ENCODE measurements around the gene SPATA1. TPM values are rescaled to one million over a fixed set of nuclear protein-coding genes. Genes with fewer than 3 reads are reported as not detected.

SPATA1 gene
- total RNA-seq, 1 donor from 2014 or later = 1.3 TPM

DNA sequence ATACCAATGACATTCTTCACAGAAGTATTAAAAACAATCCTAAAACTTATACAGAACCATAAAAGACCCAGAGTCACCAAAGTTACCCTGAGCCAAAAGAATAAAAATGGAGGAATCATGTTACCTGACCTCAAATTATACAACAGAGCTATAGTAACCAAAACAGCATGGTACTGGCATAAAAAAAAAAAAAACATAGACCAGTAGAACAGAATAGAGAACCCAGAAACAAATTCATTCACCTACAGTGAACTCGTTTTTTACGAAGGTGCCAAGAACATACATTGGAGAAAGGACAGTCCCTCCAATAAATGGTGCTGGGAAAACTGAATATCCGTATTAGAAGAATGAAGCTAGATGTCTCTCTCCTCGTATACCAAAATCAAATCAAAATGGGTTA, 2.8 kb downstream of the SPATA1 start:
- DNase-seq (ENCODE audit: low read depth) = no peak

- DNase-seq (ENCODE audit: low read depth) = no peak
Observed at GRCh38 chr1:84510165-84510564, 4.0 kb downstream of the SPATA1 start.

DNA sequence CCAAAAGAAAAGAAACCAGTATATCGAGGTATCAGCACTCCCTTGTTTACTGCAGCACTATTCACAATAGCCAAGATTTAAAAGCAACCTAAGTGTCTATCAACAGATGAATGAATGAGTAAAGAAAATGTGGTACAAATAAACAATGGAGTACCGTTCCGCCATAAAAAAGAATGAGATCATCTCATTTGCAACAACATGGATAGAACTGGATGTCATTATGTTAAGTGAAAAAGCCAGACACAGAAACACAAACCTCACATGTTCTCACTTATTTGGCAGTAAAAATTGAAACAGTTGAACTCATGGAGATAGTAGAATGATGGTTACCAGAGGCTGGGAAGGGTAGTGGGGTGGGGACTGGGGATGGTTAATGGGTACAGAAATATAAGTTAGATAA, 4.5 kb downstream of the SPATA1 start:
- DNase-seq (ENCODE audit: low read depth) = no peak

- no peak for DNase-seq (ENCODE audit: low read depth)
Observed at GRCh38 chr1:84524590-84524989, 18.4 kb downstream of the SPATA1 start.

DNA sequence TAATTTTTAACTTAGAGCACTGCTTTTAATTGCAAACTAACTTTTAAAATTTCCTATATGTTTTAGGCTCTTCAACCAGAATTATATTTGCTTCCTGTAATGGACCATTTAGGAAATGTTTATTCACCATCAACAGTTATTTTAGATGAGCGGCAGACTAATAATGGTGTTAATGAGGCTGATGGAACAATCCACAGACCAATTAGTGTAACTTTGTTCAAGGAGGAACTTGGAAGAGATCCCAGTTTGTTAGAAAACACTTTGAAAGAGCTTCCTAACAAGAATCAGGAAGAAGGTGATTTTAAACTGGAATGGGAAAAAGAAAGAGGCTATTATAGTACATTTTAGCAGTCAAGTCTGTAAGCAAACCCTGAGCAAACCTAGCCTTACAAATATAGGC, 19.6 kb downstream of the SPATA1 start:
- no peak for DNase-seq (ENCODE audit: low read depth)

DNA sequence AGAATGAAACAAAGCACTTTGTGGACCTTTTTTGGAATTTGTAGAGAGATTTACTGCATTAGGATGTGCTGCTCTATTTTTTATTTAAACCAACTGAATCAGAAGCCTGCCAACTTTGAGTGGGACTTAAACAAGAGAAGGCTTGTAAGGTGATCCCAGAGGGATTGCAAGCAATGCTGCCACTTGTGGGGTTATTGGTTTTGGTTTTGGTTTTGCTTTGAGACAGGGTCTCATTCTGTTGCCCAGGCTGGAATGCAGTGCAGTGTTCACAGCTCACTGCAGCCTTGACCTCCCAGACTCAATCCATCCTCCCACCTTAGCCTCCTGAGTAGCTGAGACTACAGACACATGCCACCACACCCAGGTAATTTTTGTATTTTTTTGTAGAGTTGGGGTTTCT, 32.4 kb downstream of the SPATA1 start:
- no peak for DNase-seq (ENCODE audit: low read depth)

DNA sequence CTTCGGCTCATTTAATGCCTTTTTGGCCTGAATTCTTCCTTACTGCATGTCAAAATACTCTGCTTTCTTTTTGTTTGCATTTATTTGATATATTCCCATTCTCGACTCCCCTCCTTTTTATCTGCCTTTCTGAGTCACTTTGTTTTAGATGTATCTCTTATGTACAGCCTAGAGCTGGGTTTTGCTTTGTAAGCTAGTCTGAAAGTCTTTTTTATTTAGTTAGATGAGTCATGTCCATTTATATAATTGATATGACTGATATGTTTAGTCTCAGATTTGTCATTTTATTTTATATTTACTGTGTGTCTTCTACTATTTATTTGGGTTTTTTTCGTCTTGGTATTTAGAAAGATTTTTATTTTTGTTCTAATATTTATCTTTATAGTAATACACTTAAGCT, 33.8 kb downstream of the SPATA1 start:
- DNase-seq (ENCODE audit: low read depth) = no peak

DNA sequence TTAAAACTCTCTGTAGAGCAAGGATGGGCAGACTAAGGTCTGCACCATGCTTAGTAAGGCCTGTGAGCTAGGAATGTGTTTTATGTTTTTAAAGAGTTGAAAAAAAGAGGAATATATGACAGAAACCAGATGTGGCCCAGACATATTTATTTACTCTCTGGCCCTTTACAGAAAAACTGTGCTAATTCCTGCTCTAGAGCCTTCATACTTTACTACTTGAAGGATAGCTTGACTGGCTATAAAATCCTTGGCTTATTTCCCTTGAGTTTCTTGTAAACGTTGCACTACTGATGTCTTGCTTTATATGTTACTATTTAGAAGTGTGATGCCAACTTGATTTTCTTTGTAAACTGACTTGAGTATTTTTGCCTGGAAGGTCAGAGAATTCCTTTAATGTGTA, 34.6 kb downstream of the SPATA1 start:
- peak; percentile 31 for DNase-seq (ENCODE audit: low read depth)

DNA sequence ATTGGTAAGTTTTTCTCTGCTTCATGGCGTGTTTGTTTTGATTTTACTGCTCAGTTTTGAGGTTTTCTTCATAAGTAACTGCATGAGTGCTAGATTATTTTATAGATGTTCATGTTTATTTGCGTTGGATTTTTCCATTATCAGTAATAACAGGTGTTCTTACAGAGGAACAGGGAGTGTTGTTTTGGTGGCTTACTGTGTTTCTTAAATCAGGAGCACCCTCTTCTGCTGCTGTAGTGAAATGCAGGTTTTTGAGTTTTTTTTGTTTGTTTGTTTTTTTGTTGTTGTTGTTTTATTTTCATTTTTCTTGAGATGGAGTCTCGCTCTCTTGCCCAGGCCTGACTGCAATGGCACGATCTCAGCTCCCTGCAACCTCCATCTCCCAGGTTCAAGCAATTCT, 35.5 kb downstream of the SPATA1 start:
- no peak for DNase-seq (ENCODE audit: low read depth)

DNA sequence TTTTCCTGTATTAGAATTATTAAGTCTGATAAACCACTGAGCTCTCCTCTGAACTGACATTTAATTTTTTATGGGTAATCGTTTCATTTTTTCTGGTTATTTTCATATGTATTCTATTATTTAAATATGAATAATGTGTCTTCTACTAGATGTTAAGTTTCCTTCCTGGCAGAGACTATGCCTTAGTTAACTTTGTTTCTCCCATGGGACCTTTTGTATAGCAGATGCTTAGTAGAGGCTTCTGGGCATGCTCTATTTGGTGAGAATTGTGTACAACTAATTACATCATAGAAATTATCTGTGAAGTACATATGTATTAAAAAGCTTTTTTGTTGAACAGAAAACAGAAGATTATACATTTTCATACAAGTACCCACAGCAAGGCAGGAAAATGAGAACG, 44.6 kb downstream of the SPATA1 start:
- DNase-seq (ENCODE audit: low read depth) = no peak

GRCh38 chr1:84569216-84569615, 63.0 kb downstream of the SPATA1 start:
- DNase-seq (ENCODE audit: low read depth) = no peak

DNA sequence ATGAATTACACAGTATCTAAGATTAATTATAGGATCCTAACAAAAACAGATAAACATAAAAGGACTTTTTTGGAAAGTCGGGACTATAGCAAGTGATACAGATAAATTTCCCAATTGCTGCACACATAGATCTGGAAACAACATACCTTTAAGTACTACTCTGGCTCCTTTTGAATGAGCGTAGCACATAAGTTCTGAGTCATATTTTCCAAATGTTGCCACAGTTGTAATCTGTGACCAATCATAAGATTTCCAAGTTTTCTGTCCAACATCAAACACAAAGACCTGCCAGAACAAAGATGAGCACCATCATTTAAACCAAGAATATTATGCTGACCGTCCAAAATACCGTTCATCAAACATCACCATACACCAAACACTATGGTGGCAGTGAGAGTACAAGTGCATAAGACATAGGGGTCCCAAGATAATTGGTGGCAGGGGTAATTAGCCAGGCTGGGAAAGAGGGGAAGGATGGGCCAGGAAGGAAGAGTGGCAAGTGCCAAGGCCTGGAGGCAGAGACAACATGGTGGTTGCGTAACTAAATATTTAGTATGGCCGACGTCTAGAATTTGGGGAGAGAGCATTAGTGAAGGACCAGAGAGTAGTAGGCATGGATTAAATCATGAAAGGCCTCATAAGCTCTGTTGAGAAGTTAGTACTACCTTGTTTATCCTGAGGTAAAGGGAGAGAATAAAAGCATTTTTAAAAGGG, 64.4 kb downstream of the SPATA1 start:
- DNase-seq (ENCODE audit: low read depth) = peak; percentile 7

- peak; percentile 7 for DNase-seq (ENCODE audit: low read depth)
Observed at GRCh38 chr1:84571150-84571535, 65.0 kb downstream of the SPATA1 start.

- DNase-seq (ENCODE audit: low read depth) = no peak
Observed at GRCh38 chr1:84573481-84573966, 67.3 kb downstream of the SPATA1 start.

DNA sequence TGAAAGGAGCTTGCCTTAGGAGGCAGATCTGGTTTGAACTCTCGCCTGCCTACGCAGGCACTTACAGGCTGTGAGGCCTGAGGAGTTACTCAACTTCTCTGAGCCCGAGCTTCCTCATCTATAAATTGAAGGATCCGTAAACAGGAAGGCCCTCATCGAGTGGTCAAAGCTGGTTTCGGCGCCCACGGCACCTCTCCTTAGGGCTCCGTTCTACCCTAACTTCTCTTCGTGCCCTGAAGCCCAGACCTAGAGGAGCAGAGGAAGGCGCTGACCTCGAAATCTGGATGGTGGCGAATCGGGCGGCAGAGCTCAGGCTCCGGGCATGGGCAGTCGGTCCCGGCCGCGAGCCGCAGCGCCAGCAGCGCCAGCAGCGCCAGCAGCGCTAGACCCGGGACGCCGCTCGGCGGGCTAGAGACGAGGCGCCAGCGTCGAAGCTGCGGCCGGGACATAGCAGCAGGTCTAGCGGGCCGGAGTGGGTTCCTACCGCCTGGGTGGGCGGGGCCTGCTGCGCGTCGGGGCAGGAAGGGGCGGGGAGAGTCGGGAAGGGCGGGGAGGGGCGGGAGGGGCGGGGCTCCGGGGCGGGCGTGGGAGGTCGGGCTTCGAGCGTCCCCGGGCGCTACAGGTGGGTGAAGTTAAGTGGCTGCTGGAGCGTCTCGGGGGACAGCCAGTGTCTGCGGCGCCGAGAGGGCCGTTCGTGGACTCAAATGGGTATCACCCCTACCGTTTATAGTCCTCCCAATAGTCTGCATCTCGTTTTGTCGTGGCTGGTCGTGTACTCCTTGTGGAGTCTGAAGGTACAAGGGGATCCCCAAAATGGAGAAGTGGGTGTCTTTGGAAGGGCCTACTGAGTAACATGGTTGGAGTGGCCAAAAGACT, 68.0 kb downstream of the SPATA1 start, which contains the start of gene CTBS:
TSS of gene CTBS (minus strand) at position 474 of the 876 bp plus-strand sequence. CDS start at position 449, 25 bp downstream.
- peak; percentile 73 for DNase-seq (ENCODE audit: low read depth)

DNA sequence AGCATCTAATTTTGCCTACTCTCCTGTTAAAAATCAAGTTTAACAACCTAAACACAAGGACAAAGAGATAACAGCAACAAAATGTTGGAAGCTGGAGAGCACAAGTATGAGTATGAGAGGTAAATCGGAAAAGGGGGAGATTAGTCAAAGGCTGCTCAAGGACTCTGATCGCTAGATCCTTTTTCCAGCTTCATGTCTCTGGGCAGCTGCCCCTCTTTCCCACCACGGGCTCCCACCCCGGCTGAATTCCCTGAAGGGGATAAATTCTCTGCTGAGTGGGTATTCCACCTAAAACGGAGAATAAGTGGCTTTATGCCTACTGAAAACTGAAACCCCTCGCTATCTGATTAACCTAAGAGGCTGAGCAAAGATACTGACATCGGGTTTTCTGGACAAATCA, 68.8 kb downstream of the SPATA1 start:
- no peak for DNase-seq (ENCODE audit: low read depth)

DNA sequence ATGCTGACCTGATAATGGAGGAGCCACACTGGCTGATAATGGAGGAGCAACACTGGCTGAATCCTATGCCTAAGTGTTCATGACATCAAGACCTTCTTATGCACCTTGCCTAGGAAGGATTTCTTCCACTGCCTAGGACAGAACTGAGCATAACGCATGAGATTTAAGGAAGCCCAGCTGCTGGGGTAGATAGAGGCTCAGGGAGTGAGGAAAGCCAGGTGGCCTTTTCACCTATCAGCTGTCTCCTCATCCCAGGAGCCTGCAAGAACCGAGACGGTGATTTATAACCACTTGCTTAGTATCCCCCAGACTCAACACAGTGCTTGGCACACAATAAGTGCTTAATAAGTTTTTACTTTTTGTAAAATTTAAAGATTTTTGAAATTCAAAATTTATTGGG, 75.5 kb downstream of the SPATA1 start:
- DNase-seq (ENCODE audit: low read depth) = no peak

DNA sequence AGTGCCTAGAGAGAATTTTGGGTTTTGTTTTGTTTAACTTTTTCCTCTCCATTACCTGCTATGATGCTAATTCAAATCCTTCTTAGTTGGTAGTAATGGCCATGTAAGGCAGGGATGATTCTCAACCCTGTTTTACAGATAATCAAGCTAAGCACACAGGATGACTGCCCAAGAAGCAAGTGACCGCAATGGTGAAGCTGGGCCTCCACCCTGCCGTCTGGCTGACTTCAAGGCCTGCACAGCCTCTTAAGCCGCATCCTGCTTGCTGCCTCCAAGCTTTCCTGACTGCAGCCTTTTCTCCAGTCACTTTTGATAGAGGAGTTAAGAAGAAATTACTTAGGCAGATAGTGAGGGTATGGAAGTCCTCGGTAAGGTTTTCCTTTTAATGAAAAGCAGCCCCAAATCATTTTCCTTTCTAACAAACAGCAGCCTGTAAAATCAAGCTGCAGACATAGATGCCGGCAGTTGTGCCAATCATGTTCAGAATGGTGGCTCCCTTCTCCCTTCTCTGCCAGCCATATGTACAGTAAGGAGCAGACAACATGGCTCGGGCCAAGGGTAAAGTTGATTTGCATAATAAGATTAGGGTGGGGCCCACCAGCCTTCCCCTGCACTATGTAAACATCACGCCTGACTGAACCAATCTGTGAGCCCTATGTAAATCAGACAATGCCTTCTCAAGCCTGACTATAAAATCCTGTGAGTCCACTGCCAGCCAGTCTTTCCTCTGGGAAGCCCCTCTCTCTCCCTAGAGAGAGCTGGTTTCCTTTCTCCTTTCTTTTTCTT, 76.8 kb downstream of the SPATA1 start:
- peak; percentile 71 for DNase-seq (ENCODE audit: low read depth)

DNA sequence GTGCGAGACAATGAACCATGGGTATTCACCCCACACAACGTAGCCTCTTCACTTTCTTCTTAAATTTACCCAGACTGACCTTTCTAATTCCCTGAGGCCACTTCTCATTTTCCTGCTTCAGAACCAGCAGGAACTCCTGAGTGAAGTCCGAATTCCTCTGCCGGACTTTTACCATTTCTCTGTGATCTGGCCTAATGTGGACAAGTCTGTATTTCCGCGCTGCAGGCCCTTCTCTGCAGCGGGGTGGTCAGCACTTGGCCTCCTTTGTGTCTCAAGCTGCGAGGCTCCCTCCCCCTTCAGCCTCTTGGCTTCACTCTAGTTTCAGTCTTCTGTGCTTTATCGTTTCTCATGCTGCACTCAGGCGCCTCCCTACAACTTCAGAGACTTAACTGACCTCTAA, 77.5 kb downstream of the SPATA1 start:
- DNase-seq (ENCODE audit: low read depth) = no peak

DNA sequence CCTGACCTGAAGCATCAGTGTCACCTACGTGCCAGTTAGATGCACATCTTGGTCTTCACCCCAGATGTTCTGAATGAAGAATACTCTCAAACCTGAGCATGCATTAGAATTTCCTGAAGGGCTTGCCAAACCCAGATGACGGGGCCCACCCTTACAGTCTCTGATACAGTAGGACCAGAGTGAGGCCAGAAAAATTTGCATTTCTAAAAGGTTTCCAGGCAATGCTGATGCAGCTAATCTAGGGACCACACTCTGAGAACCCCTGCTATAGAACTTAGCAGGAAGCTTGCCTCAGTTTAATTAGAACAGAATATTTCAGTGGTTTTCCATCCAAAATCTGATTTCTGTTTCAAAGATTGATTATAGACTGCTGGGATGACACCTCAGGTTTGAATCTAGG, 77.9 kb downstream of the SPATA1 start:
- no peak for DNase-seq (ENCODE audit: low read depth)

DNA sequence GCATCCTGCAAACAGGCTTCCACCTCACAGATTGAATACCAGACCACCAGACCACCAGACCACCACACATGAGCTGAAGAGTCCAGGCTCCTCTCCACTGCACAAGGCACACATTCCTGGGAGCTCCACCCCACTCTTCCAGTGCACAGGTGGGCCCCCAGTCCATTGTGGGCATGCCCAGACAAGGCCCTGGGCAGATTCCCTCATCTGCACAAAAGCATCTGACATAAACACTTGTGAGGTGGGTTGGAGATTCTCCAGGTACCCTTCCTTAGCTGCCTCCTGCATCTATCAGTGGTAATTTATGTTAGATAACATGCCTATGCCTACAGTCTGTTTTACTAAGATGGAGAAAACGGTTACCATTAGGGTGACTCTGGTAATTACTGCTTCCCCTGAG, 79.6 kb downstream of the SPATA1 start:
- DNase-seq (ENCODE audit: low read depth) = no peak

DNA sequence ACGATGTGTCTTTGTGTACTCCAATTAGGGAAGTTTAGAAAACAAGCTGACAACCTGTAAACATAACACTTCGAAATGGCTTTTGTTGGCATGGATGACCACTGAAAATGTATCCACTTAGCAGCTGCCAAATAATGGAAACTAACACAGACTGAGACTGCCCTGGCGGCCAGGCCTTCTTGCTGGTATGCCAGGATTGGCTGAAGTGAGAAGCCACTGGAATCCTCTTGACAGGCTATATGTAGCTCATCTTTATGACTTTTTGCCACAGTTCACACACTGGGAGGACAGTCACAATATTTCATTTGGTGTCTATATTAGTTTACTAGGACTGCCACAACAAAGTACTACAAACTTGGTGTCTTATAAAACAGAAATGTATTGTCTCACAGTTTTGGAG, 80.9 kb downstream of the SPATA1 start:
- no peak for DNase-seq (ENCODE audit: low read depth)
